Activated naive CD4-positive, alpha-beta T cell treated with anti-CD3 and anti-CD28 coated beads, Interleukin-2, amount 50 U/mL, for 16 hours (primary cell): ENCODE results near the gene PPM1B.
"Not testable (repeated sequence)": the region's sequence is repeated elsewhere in the genome, so short reads cannot be mapped to it uniquely, and the experiment has no call there.

Experiments
- DNase-seq: peaks from one replicate; pipeline ENCODE4 v3.0.0-alpha.2; 2020

Gene PPM1B

GRCh38 chr2:44203542-44203941 is 34.9 kb downstream of the PPM1B start:
- no peak for DNase-seq

- DNase-seq, result peak; percentile 15
These were observed 36.5 kb downstream of the PPM1B start for GRCh38 chr2:44205169-44205568.

DNA sequence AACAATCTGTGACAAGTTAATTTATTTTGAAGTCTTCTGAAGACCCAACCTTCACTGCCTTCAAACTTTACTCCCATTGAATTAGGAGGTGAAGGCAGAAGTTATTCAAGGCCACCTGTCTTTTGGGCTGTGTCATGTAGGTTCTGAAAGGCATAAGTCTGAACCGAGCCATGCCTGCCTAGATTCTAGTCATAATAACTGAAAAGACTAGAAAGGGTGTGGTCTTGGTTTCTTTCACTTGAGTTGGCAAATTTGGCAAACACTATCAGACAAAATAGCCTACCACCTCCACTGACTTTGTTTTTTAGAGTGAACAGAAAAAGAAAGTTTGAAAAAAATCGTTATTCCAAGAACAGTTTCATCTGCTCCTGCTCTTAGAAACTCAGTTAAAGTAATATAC is 38.4 kb downstream of the PPM1B start:
- DNase-seq, result no peak

GRCh38 chr2:44207648-44208047 is 39.0 kb downstream of the PPM1B start:
- DNase-seq, result not testable (repeated sequence)

DNA sequence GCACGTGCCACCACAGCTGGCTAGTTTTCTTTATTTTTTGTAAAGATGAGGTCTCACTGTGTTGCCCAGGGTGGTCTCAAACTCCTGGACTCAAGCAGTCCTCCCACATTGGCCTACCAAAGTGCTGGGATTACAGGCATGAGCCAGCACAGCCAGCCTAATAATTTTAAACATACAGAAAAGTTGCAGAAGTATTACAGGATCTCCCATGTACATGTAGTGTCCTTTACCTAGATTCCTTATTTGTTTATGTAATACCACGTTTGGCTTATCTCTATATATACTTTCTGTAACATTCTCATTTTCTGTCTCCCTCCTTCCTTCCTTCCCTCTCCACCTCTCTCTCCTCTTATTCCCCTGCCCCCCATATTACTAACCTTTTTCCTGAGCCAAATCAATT is 41.7 kb downstream of the PPM1B start:
- DNase-seq, result no peak

DNA sequence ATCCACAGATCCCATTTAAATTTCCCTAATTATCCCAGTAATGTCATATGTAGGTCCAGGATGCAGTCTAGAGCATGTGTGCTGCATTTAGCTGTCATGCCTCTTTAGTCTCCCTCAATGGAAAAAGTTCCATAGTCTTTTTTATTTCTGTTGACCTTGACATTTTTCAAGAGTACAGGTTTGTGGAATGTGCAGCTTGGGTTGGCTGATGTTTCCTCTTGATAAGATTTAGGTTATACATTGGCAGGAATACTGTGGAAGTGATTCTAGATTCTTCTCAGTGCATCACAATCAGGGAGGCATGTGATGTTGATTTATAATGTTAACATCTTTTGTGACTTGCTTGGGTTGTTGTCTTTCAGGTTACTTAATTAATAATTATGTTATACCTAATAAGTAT is 42.5 kb downstream of the PPM1B start:
- no peak for DNase-seq

DNA sequence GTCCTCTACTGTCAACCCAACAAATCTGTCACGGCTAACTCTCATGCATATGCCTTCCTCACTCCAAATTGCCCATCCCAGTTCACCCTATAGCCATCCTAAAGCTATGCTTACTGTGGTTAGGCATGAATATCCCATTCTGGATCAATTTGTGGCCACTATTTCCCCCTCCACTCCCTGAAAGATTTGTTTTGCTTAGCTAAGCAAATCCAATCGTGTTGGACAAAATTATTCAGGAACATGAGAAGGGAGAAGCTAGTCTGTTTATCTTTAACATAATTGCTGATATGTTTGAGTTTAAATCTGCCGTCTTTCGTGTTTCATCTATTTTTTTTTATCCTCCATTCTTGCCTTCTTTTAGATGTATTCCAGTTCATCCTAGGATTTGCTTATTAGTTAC is 43.6 kb downstream of the PPM1B start:
- DNase-seq, result no peak

GRCh38 chr2:44215827-44216226 is 47.2 kb downstream of the PPM1B start:
- DNase-seq, result no peak

DNA sequence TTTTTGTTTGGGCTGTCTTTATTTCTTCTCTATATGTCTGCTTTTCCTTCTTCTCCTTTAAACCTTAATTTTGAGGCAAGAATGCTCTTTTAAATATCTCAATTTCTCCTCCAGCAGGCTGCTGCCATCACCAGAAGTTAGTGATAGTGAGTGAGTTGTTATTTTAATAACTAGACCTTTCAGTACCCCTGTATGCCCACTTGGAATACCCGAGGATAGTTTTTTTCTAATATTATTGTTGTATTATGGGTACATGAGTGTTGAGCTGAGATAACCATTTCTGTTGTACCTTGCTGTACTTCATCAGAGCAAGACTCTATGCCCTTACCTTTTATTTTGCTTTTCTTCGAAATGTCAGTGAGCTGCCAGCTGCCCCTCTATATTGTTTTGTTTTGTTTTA is 50.1 kb downstream of the PPM1B start:
- DNase-seq, result no peak

GRCh38 chr2:44226753-44227152 is 58.1 kb downstream of the PPM1B start:
- no peak for DNase-seq

GRCh38 chr2:44230378-44230777 is 61.7 kb downstream of the PPM1B start:
- DNase-seq, result no peak

GRCh38 chr2:44233450-44234128 is 64.9 kb downstream of the PPM1B start:
- no peak for DNase-seq

GRCh38 chr2:44237221-44237620 is 68.5 kb downstream of the PPM1B start:
- no peak for DNase-seq

DNA sequence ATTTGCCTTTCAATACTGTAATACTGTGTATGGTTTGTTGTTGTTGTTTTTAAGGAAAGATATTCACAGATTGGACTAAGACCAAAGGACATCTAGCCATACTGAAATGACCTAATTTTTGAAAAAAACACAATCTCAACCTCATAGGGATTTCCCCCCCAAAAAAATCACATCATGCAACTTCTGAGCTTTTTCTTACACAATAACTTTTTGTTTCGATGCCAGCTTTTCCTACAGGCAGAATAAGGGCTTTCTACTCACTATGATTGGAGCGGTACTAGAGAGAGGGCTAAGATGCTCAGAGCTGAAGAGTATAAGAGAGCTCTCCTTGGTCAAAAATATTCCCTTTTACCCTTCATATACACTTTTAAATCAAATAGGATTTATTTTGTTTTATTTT is 74.2 kb downstream of the PPM1B start:
- no peak for DNase-seq

DNA sequence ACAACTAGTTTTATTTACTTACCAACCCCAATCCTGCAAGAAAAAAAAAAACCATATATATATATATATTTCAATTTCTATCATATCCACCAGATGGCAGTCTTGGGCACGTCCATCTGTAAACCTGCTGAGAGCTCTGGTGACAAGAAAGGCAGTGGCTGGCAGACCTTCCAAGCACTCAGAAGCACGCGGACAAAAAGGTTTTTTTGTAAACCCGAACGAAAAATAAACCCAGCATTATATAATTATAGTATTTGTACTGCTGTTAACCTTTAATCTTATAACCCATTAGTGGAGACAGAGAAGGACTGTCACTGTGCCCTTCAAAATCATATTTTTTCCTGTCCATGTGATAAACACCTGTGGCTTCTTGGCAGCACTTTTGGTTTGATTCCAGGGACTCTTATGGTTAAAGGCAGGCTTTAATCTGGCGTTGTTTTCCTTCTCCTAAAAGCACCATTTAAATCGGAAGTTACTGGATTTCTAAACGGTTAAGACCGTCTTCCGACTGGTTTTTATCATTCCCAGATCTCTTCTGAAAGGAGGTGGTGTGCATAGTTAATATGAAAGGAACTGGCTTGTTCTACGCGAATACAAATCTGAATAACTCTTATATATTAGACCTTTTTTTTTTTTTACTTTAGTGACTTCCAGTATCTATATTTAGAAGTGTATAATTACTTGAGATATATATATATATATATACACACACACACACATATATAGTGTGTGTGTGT is 75.6 kb downstream of the PPM1B start:
- DNase-seq, result peak; percentile 52

DNA sequence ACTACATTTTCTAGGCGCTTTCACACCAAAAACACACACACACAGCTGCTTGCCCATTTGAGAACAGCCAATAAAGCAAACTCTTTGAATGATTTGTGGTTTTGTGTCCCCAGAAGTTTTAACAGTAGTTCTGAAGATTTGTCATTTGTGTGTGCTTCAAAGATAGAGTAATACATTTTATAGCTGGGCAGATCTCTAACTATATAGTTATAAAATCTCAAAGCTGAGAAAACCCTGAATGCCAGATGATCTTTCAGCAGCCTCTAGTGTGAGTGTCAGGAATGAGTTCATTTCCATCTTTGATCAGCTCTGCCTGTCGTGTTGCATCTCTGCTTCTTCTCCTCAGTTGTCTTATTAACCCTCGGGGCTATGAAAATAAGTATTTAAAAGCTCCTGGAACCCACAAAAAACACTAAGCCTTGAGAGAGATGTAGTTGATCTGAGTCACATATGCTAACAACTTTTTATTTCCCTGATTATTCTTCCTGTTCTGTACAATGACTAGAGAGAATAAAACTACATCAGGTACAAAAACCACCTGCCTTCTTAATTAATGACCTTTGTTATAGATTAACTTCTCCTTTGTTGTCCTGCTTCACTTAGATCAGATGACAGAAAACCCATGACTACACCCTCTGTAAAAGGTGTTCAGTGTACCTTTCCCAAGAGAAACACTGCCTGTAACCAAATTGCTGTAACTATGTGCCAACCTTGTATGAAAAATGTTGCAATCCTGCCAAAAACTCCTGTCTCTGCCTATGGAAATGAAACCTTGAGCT is 76.6 kb downstream of the PPM1B start:
- no peak for DNase-seq

GRCh38 chr2:44246436-44246835 is 77.8 kb downstream of the PPM1B start:
- no peak for DNase-seq

GRCh38 chr2:44246840-44247369 is 78.2 kb downstream of the PPM1B start:
- no peak for DNase-seq

DNA sequence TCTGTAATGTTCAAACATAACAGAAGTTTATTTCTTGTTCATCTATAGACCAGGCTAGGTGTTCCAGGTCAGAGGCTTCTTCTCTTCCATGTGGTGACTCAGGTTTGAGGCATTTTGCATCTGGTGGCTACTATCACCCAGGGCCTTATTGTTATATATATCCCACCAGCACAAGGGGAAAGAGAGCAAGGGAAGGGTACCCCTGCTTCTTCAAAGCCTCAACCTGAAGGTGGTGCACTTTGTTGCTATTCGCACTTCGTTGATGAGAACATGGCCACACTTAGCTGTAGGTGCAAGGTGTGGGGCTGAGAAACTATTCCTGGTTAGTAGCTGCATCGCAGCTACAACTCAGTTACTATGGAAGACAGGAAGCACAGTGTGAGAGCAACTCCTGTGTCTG is 79.2 kb downstream of the PPM1B start:
- no peak for DNase-seq

GRCh38 chr2:44249269-44249668 is 80.6 kb downstream of the PPM1B start:
- not testable (repeated sequence) for DNase-seq

GRCh38 chr2:44250376-44250775 is 81.7 kb downstream of the PPM1B start:
- no peak for DNase-seq

DNA sequence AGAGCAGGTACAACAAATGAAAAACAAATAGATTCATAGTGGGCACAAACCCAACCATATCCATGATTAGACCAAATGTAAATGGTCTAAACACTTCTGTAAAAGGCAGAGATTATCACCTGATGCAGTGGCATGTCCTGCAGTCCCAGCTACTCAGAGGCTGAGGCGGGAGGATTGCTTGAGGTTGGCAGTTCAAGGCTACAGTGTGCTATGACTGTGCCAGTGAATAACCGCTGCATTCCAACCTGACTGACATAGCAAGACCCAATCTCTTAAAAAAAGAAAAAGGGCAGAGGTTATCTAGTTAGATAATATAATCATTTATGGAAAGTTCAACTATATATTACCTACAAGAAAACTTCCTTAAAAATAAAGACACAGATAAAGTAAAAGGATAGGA is 85.3 kb downstream of the PPM1B start:
- DNase-seq, result no peak

DNA sequence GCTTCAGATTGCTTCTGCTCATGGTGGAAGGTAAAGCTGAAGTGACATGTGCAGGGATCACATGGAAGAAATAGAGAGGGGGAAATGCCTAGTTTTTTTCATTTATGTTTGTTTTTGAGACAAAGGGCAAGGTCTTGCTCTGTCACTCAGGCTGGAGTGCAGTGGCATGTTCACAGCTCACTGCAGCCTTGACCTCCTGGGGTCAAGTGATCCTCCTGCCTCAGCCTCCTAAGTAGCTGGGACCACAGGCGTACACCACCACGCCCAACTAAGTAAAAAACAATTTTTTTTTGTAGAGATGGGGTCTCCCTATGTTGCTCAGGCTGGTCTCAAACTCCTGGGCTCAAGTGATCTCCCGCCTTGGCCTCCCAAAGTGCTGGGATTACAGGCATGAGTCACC is 87.0 kb downstream of the PPM1B start:
- DNase-seq, result not testable (repeated sequence)

- DNase-seq, result not testable (repeated sequence)
These were observed 89.1 kb downstream of the PPM1B start for GRCh38 chr2:44257802-44258201.
